GM20000 (cell line): ENCODE data around the gene SLC66A2.

Source experiments
- DNase-seq: peaks from one replicate; pipeline ENCODE4 v3.0.0; 2012; ENCODE audit warnings: low spot score
- CTCF ChIP-seq: IDR thresholded peaks from 2 replicates; pipeline ENCODE4 v1.5.1; 2012; ENCODE audit warnings: mild to moderate bottlenecking, control low read depth; ENCODE audit errors: extremely low read depth, missing control alignments

SLC66A2 gene

GRCh38 chr18:79938196-79938595, 13.3 kb downstream of the SLC66A2 start:
- no peak for TF ChIP-seq CTCF
- DNase-seq = no peak

GRCh38 chr18:79937103-79937860, 14.2 kb downstream of the SLC66A2 start:
- TF ChIP-seq CTCF = no peak
- no peak for DNase-seq

GRCh38 chr18:79936641-79937040, 14.8 kb downstream of the SLC66A2 start:
- no peak for TF ChIP-seq CTCF
- no peak for DNase-seq

- no peak for DNase-seq
- no peak for TF ChIP-seq CTCF
Measured at GRCh38 chr18:79935925-79936324, 15.5 kb downstream of the SLC66A2 start.

GRCh38 chr18:79935499-79935898, 16.0 kb downstream of the SLC66A2 start:
- TF ChIP-seq CTCF = no peak
- no peak for DNase-seq

- DNase-seq = no peak
- TF ChIP-seq CTCF = no peak
Measured at GRCh38 chr18:79935098-79935480, 16.4 kb downstream of the SLC66A2 start.

GRCh38 chr18:79934311-79935097, 16.9 kb downstream of the SLC66A2 start:
- DNase-seq = no peak
- TF ChIP-seq CTCF = no peak
